KMS-11 (cell line): ENCODE data around the gene PPP1R8.
"Not testable (repeated sequence)": the region's sequence is repeated elsewhere in the genome, so short reads cannot be mapped to it uniquely, and the experiment has no call there.

ENCODE experiments used
- H2AFZ ChIP-seq: fragments of 200-600 bp; sonication (generic); 2 replicates; pipeline ENCODE4 v1.6.1; 2016; ENCODE audit warnings: antibody characterized with exemption, mixed run types, low read depth
- H3K27ac ChIP-seq: fragments of 200-600 bp; sonication (generic); 2 replicates; pipeline ENCODE4 v1.6.1; 2016; ENCODE audit warnings: mild to moderate bottlenecking, mixed run types
- H3K27me3 ChIP-seq: fragments of 200-600 bp; sonication (generic); 2 replicates; pipeline ENCODE4 v1.6.1; 2017; ENCODE audit warnings: mild to moderate bottlenecking, low read depth, mixed run types, moderate library complexity; ENCODE audit not compliant: insufficient read depth
- H3K36me3 ChIP-seq: fragments of 200-600 bp; sonication (generic); 2 replicates; pipeline ENCODE4 v1.6.1; 2017; ENCODE audit warnings: mild to moderate bottlenecking, mixed run types; ENCODE audit not compliant: insufficient read depth
- H3K4me1 ChIP-seq: fragments of 200-600 bp; sonication (generic); 2 replicates; pipeline ENCODE4 v1.6.1; 2016; ENCODE audit warnings: mild to moderate bottlenecking, low read depth, mixed run types; ENCODE audit not compliant: poor library complexity, severe bottlenecking
- H3K4me2 ChIP-seq: fragments of 200-600 bp; sonication (generic); 2 replicates; pipeline ENCODE4 v1.7.0; 2016; ENCODE audit warnings: mild to moderate bottlenecking, mixed run types
- H3K4me3 ChIP-seq: fragments of 200-600 bp; sonication (generic); IDR thresholded peaks from 2 replicates; pipeline ENCODE4 v1.6.1; 2017; ENCODE audit warnings: low read depth, low read length, mixed read lengths; ENCODE audit not compliant: insufficient read depth
- H3K79me2 ChIP-seq: fragments of 200-600 bp; sonication (generic); 2 replicates; pipeline ENCODE4 v1.6.1; 2016; ENCODE audit warnings: low read depth, mixed run types; ENCODE audit not compliant: insufficient read depth
- H3K9ac ChIP-seq: fragments of 200-600 bp; sonication (generic); 2 replicates; pipeline ENCODE4 v1.6.1; 2016; ENCODE audit warnings: mild to moderate bottlenecking, mixed run types
- H4K20me1 ChIP-seq: fragments of 200-600 bp; sonication (generic); 2 replicates; pipeline ENCODE4 v1.6.1; 2016; ENCODE audit warnings: mild to moderate bottlenecking, mixed run types; ENCODE audit not compliant: insufficient read depth
- TF ChIP-seq, protein P1 (sequence below): fragments of 200-600 bp; sonication (generic); conservative IDR thresholded peaks from 2 replicates; pipeline ENCODE4 v1.6.1; 2017; ENCODE audit warnings: low read depth, mild to moderate bottlenecking, antibody characterized with exemption, low read length, moderate library complexity, mixed read lengths

The PPP1R8 gene

DNA sequence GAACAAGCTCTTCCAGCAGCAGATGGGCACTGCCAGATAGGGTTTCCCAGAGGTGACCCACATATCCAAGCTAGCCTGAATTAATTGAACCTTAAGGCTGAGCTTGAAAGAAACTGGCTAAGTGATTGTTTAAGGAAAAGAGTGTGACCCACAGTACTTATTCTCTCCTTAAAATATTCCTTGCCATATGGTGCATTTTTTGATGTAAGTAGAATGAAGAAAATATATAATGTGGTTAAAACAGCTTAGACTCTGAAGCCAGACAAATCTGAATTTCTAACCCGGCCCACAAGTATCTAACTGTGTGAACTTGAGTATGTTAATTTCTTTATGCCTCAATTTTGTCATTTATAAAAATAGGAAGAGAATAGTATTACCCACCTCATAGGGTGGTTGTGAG is 4.9 kb downstream of the PPP1R8 start:
- no peak overlapping the region for H3K9ac ChIP-seq
- TF ChIP-seq, protein P1, sequence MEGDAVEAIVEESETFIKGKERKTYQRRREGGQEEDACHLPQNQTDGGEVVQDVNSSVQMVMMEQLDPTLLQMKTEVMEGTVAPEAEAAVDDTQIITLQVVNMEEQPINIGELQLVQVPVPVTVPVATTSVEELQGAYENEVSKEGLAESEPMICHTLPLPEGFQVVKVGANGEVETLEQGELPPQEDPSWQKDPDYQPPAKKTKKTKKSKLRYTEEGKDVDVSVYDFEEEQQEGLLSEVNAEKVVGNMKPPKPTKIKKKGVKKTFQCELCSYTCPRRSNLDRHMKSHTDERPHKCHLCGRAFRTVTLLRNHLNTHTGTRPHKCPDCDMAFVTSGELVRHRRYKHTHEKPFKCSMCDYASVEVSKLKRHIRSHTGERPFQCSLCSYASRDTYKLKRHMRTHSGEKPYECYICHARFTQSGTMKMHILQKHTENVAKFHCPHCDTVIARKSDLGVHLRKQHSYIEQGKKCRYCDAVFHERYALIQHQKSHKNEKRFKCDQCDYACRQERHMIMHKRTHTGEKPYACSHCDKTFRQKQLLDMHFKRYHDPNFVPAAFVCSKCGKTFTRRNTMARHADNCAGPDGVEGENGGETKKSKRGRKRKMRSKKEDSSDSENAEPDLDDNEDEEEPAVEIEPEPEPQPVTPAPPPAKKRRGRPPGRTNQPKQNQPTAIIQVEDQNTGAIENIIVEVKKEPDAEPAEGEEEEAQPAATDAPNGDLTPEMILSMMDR, result no peak
- H3K79me2 ChIP-seq, result peaks cover 73% of the 10 kb centered on the region
- H3K4me2 ChIP-seq, result no peak overlapping the region
- no peak overlapping the region for H3K27ac ChIP-seq
- no peak overlapping the region for H3K4me3 ChIP-seq
- H2AFZ ChIP-seq, result no peak overlapping the region
- peaks cover 23% of the 10 kb centered on the region for H3K4me1 ChIP-seq
- peaks cover 8% of the 10 kb centered on the region for H3K36me3 ChIP-seq
- H4K20me1 ChIP-seq, result peaks cover 3% of the 10 kb centered on the region; the same call in 1 of the 2 replicates
- H3K27me3 ChIP-seq, result no peaks in the 10 kb centered on the region

DNA sequence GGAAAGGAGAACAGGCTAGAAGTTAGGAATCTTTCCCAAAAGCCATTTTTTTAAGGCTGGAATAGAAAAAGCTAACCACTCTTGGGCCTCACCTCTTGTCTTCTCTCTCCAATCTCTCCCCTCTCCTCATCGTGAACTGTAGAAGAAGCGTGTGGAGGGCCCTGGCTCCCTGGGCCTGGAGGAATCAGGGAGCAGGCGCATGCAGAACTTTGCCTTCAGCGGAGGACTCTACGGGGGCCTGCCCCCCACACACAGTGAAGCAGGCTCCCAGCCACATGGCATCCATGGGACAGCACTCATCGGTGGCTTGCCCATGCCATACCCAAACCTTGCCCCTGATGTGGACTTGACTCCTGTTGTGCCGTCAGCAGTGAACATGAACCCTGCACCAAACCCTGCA is 19.4 kb downstream of the PPP1R8 start:
- H3K9ac ChIP-seq, result no peak overlapping the region
- H3K4me2 ChIP-seq, result no peak overlapping the region
- H3K36me3 ChIP-seq, result peaks cover 4% of the 10 kb centered on the region; the same call in 1 of the 2 replicates
- no peak overlapping the region for H3K27ac ChIP-seq
- no peak overlapping the region for H3K4me3 ChIP-seq
- H2AFZ ChIP-seq, result no peak overlapping the region
- H3K4me1 ChIP-seq, result no peaks in the 10 kb centered on the region
- no peaks in the 10 kb centered on the region for H3K79me2 ChIP-seq
- TF ChIP-seq, protein P1, result no peak
- H4K20me1 ChIP-seq, result no peaks in the 10 kb centered on the region
- H3K27me3 ChIP-seq, result no peaks in the 10 kb centered on the region

DNA sequence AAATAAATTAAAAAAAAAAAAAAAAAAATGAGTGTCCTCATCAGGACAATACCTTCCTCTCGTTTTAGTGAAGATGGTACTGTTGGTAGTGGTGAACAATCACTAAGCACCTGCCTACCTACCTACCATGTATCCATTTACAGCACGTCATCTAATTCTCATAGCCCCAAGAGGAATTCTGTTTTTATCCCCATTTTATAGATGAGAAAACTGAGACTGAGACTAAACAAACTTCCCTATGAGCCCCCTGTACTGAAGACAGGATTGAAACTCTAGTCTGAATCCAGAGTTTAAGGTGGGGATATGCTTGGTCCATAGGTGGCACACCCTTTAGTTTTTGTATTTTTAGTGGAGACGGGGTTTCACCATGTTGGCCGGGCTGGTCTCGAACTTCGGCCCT is 24.5 kb downstream of the PPP1R8 start:
- Histone ChIP-seq H2AFZ (no peak overlapping the region), H3K4me3 (no peak overlapping the region), H4K20me1 (no peaks in the 10 kb centered on the region), H3K9ac (no peak overlapping the region), H3K79me2 (no peaks in the 10 kb centered on the region), H3K27me3 (no peaks in the 10 kb centered on the region), H3K27ac (no peak overlapping the region), H3K4me1 (peaks cover 6% of the 10 kb centered on the region), H3K36me3 (no peaks in the 10 kb centered on the region), H3K4me2 (no peak overlapping the region)
- TF ChIP-seq, protein P1, result no peak

DNA sequence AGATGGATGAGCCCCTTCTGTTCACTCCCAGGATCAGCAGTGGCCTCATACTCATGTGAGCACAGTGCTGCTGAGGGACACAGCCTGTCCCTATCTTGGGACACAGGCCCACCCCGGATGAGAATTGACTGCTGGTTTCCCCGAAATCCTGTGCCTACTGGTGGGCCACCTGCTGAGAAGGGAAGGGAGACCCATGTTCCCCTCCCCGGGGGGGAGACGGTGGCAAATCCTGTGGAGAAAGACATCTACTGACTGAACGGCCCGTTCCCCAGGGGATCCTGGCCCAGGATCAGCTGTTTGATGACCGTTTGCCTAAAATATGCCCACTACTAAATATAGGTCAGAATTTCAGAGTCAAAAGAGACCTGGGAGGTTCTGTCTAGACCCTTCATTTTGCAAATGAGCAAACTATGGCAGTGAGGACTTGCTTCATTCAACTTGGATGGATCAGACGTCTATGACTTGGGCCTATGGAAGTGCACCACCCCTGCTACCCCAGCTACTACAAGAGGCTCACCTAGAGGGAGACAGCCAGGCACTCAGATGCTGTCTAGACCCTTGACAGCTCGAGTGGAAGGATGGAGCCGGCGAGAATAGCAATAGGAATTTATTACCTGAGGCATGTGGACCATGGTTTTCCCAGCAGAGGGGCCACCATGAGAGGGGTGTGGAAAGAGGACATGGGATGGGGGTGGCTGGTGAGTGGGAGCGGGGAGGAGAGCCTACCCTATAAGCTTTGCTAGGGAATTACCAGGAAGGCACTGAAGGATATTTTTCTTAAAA is 26.2 kb downstream of the PPP1R8 start:
- Histone ChIP-seq H3K36me3 (no peaks in the 10 kb centered on the region), H3K4me2 (no peak overlapping the region), H3K4me3 (no peak overlapping the region), H4K20me1 (no peaks in the 10 kb centered on the region), H2AFZ (no peak overlapping the region), H3K79me2 (no peaks in the 10 kb centered on the region), H3K27ac (no peak overlapping the region), H3K4me1 (peaks cover 6% of the 10 kb centered on the region), H3K27me3 (no peaks in the 10 kb centered on the region), H3K9ac (no peak overlapping the region)
- TF ChIP-seq, protein P1, result no peak

DNA sequence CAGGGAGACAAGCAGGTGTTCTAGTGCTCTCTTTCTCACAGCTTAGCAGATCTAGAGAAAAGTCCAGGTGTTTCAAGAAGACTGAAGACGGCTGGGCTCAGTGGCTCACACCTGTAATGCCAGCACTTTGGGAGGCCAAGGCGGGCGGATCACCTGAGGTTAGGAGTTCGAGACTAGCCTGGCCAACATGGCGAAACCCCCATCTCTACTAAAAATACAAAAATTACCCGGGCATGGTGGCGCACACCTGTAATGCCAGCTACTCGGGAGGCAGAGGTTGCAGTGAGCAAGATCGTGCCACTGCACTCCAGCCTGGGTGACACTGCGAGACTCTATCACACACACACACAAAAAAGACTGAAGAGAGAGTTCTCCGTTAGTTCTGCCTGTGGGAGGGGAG is 27.0 kb downstream of the PPP1R8 start:
- not testable (repeated sequence) for H3K4me2 ChIP-seq, H3K36me3 ChIP-seq, H3K27ac ChIP-seq, H3K79me2 ChIP-seq, H3K4me3 ChIP-seq, H3K4me1 ChIP-seq, H4K20me1 ChIP-seq, H2AFZ ChIP-seq, H3K9ac ChIP-seq, H3K27me3 ChIP-seq
